ENCODE measurements around the gene HDGFL3. TPM values are rescaled to one million over a fixed set of nuclear protein-coding genes. Genes with fewer than 3 reads are reported as not detected.

Gene HDGFL3
- total RNA-seq, 2 donors from 2014 or later: 16.2 to 16.7 TPM

GRCh38 chr15:83127547-83128150 is 80.0 kb downstream of the HDGFL3 start:
- intact Hi-C loops (cut with DNase I): no loop called here
- Histone ChIP-seq H3K36me3 (no peaks in the 10 kb centered on the region), H3K9me3 (no peaks in the 10 kb centered on the region), H3K4me3 (no peak overlapping the region), H3K9ac (ENCODE audit: low read depth in 2 of 2, low read length in 2 of 2) (no peak overlapping the region), H3K27me3 (no peaks in the 10 kb centered on the region), H3K4me1 (no peaks in the 10 kb centered on the region), H3K27ac (no peak overlapping the region)
- no peak for DNase-seq
- no peak for TF ChIP-seq CTCF (IDR thresholded peaks at IDR 0.05)

- H3K9me3 ChIP-seq: no peaks in the 10 kb centered on the region
- H3K4me1 ChIP-seq: no peaks in the 10 kb centered on the region
- DNase-seq: no peak
- no peak overlapping the region for H3K4me3 ChIP-seq
- H3K36me3 ChIP-seq: no peaks in the 10 kb centered on the region
- no peak overlapping the region for H3K9ac ChIP-seq (ENCODE audit: low read depth in 2 of 2, low read length in 2 of 2)
- H3K27ac ChIP-seq: no peak overlapping the region
- TF ChIP-seq CTCF (IDR thresholded peaks at IDR 0.05): no peak
- intact Hi-C loops (cut with DNase I): no loop called here
- no peaks in the 10 kb centered on the region for H3K27me3 ChIP-seq
Measured at GRCh38 chr15:83123529-83123928, 84.1 kb downstream of the HDGFL3 start.

GRCh38 chr15:83119968-83120581 is 87.5 kb downstream of the HDGFL3 start:
- intact Hi-C loops (cut with DNase I): no loop called here
- Histone ChIP-seq H3K27me3 (no peaks in the 10 kb centered on the region), H3K9me3 (no peaks in the 10 kb centered on the region), H3K27ac (no peak overlapping the region), H3K9ac (ENCODE audit: low read depth in 2 of 2, low read length in 2 of 2) (no peak overlapping the region), H3K4me1 (no peaks in the 10 kb centered on the region), H3K4me3 (no peak overlapping the region), H3K36me3 (no peaks in the 10 kb centered on the region)
- DNase-seq: no peak
- TF ChIP-seq CTCF (IDR thresholded peaks at IDR 0.05): no peak

- intact Hi-C loops (cut with DNase I): no loop called here
- DNase-seq: no peak
- H3K27ac ChIP-seq: no peak overlapping the region
Measured at GRCh38 chr15:83118968-83119367, 88.7 kb downstream of the HDGFL3 start.

GRCh38 chr15:83118291-83118827 is 89.3 kb downstream of the HDGFL3 start:
- Histone ChIP-seq H3K9ac (ENCODE audit: low read depth in 2 of 2, low read length in 2 of 2) (no peak overlapping the region), H3K36me3 (no peaks in the 10 kb centered on the region), H3K4me1 (no peaks in the 10 kb centered on the region), H3K4me3 (no peak overlapping the region), H3K27me3 (no peaks in the 10 kb centered on the region), H3K9me3 (no peaks in the 10 kb centered on the region), H3K27ac (no peak overlapping the region)
- no peak for TF ChIP-seq CTCF (IDR thresholded peaks at IDR 0.05)
- DNase-seq: no peak
- intact Hi-C loops (cut with DNase I): no loop called here

More at GRCh38 chr15:83118968-83119367, 88.7 kb downstream of the HDGFL3 start:
- Histone ChIP-seq H3K27me3 (no peaks in the 10 kb centered on the region), H3K4me1 (no peaks in the 10 kb centered on the region), H3K36me3 (no peaks in the 10 kb centered on the region), H3K9ac (ENCODE audit: low read depth in 2 of 2, low read length in 2 of 2) (no peak overlapping the region), H3K9me3 (no peaks in the 10 kb centered on the region), H3K4me3 (no peak overlapping the region)
- TF ChIP-seq CTCF (IDR thresholded peaks at IDR 0.05): no peak
